CD4-positive, alpha-beta T cell treated with Interleukin-4 for 4 hours (primary cell): ENCODE data around the gene SYT17.

Experiments
- DNase-seq: peaks from one replicate; pipeline ENCODE4 v3.0.0-alpha.2; 2020

Gene SYT17

GRCh38 chr16:19139436-19140091 lies 28.5 kb upstream of the SYT17 start:
- no peak for DNase-seq

- DNase-seq = no peak
Observed at GRCh38 chr16:19140396-19140795, 27.6 kb upstream of the SYT17 start.

DNA sequence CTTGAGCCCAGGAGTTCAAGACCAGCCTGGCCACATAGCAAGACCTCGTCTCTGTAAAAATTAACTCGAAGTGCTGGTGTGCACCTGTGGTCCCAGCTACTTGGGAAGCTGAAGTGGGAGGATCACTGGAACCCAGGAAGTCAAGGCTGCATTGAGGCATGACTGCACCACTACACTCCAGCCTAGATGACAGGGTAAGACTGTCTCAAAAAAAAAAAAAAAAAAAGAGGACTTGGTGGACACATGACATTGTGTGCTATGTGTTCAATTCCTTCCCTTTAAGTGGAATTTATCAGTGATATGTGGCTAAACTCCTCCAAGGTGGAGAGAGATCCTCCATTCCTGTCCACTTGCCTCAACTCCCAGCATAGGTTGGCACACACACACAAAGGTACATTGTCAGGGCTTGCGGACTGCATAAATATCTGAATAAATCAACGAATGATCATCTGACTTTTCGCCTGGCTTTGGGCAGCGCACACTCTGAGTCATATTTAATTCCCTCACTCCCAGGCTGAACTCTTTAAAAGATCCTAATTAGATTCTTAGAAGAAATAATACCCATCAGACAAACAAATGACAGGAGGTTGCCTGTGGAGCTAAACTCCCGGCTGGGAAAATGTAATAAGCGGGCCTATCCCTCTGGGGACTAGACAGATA lies 25.0 kb upstream of the SYT17 start:
- DNase-seq = no peak

DNA sequence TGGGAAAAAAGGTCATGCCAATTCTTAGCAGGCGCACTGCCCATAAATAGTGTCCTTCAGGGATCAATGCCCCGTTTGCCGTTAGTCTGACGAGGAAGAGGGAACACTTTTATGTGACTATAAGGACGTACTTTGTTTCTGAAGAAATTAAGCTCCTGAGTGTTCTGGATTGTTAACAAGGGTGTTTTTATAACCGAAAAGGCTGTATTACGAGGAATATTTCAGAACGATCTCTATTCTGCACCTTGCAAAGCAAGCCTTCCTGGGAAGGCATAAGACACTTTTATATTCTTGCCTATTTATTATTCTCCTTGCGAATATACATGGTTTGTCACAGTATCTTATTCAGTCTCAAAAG lies 24.5 kb upstream of the SYT17 start:
- no peak for DNase-seq

DNA sequence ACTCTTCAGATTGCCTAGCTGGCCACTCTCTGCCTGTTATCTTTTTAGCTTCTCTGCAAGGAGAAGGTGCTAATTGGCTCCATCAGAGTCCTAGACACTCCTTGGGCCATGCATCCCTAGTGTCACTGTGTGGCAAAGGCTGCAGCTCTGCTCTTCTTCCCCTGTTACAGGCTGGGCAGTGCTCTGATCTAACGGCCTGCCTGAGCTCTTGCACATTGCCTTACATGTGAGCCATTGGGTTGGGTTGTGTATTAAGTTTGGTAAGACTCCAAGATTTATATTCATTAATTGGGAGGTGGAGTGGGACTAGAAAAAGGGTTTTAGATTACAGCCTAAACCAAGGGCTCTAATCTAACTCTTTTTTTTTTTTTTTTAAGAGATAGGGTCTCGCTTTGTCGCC lies 23.0 kb upstream of the SYT17 start:
- no peak for DNase-seq

DNA sequence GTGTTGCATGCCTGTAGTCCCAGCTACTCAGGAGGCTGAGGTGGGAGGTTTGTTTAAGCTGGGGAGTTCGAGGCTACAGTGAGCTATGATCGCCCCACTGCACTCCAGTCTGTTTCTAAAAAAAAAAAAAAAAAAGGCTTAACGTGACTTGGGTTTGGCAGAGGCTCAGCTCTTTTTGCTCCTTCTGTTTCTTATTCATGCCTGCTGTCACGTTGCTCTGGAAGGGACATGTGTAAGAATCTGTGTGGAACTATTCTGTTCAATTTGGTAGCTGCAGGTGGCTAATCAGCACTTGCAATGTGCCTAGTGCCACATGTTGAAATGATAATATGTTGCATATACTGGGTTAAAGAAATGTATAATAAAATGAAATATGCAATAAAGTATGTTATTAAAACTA lies 20.9 kb upstream of the SYT17 start:
- no peak for DNase-seq

GRCh38 chr16:19147627-19148026 lies 20.4 kb upstream of the SYT17 start:
- no peak for DNase-seq

- no peak for DNase-seq
Observed at GRCh38 chr16:19148189-19148588, 19.9 kb upstream of the SYT17 start.

- no peak for DNase-seq
Observed at GRCh38 chr16:19151310-19151709, 16.7 kb upstream of the SYT17 start.

DNA sequence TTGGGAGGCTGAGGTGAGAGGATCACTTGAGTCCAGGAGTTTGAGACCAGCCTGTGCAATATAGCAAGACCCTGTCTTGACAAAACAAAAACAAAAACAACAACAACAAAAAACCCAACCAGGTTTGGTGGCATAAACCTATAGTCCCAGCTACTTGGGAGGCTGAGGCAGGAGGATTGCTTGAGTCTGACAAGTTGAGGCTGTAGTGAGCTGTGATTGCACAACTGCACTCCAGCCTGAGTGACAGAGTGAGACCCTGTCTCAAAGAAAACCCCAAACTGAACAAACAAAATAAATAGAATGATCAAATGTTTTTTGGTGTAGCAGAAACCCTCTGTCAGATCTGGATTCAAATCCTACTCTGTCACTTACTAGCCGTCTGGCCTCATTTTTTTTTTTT lies 16.0 kb upstream of the SYT17 start:
- no peak for DNase-seq

GRCh38 chr16:19153876-19154275 lies 14.2 kb upstream of the SYT17 start:
- no peak for DNase-seq

- DNase-seq = no peak
Observed at GRCh38 chr16:19162085-19162484, 6.0 kb upstream of the SYT17 start.

DNA sequence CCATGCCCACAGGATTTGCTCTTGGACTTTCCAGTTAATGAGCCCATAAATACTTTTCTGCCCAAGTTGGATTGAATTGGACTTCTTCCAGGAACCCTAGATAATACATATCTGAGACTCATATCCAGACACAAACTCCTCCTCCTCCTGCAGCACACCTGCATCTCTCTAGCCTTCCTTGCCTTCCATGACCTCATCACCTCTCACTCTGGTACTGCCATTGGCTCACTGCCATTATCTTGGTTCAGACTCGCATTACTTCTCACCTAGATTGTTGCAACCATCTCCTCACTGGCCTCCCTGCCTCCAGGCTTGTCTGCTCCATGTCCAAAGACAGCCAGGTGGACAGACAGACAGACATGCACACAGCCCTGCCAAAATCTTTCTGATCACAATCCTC lies 4.8 kb upstream of the SYT17 start:
- no peak for DNase-seq

DNA sequence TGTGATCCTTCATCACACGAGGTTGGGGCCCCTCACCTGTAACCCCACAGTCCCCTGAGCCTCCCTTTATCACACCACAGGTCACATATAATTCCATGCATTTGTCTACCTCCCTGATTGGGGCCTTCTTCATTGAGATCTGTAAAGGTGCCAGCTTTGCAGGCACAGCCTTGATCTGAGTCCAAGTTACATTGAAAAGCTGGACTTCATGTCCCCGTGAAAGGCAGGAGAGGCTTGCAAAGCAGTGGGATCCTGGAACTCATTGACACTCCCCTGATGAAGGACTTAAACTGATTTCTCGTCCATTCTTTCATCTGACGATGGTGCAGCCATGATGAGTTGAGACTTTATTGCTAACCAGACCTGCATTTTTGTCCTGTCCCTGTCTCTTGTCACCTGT lies 3.8 kb upstream of the SYT17 start:
- no peak for DNase-seq

GRCh38 chr16:19165101-19165500 lies 2.9 kb upstream of the SYT17 start:
- no peak for DNase-seq

DNA sequence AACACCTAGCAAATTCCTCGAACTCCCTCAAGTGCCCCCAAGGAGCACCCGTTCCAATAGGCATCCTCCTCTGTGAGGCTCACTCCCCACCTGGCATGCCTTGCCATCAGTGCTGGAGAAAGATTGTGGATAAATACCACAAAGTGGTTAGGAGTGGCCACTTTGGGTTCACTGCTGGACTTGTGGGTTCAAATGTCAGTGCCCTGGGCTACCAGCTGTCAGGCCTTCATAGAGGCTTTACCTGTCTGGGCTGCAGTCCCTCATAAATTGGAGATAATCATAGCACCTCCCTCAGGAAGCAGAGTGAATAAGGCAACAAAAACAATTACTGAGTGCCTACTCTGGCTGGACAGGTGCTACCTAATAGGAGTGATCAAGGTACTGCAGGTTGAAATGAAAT lies 1.5 kb upstream of the SYT17 start:
- DNase-seq = no peak

GRCh38 chr16:19168371-19169081 lies 486 bp downstream of the SYT17 start:
- DNase-seq = no peak

DNA sequence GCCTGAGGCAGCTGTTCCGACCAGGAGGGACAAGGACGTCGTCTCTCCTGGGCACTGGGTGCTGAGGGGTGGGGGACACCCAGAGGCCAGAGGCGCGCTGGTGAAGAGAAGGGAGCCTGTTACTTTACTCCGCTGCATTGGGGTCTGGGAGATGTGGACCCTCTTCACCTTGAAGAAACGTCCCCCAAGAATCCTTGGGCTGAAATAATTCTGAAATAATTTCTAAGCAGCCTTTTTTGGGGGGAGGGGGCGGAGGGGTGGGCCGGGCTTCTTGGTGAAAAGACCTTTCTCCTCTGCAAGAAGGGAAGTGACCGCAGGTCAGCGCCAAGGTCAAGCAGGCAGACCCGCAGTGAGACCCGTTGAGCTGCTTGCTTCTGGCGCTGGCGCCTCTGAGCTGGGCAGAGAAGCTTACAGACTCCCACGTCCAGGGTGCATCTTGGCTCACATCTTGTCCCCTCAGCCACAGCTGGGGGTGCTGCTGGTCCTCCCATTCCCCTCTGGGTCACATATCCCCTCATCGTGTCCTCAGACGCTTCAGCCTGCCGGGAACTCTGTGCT lies 1.1 kb downstream of the SYT17 start:
- DNase-seq = no peak

DNA sequence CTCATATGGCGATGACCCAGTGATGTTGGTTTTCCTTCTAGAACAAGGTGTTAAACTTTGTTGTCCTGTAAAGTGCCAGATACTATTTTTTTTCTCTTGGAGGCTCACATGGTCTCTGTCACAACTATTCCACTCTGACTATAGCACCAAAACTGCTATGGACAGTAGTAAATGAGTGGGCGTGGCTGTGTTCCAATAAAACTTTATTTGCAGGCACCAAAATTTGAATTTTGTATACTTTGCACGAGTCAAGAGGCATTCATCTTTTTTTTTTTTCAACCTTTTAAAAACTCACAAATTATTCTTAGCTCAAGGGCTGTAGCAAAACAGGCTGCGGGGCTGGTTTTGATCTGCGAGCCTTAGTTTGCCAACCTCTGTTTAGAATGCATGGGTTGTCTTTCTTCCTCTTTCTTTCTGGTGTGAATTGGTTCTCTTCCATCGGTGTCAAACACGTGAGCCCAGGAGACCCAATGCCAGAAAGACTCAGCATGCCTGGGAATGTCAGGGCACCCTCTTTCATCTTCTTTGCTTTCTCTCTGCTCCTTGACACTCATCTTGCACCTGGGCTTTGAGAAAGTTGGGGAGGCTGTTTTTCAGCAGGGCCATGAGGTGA lies 2.1 kb downstream of the SYT17 start:
- no peak for DNase-seq

DNA sequence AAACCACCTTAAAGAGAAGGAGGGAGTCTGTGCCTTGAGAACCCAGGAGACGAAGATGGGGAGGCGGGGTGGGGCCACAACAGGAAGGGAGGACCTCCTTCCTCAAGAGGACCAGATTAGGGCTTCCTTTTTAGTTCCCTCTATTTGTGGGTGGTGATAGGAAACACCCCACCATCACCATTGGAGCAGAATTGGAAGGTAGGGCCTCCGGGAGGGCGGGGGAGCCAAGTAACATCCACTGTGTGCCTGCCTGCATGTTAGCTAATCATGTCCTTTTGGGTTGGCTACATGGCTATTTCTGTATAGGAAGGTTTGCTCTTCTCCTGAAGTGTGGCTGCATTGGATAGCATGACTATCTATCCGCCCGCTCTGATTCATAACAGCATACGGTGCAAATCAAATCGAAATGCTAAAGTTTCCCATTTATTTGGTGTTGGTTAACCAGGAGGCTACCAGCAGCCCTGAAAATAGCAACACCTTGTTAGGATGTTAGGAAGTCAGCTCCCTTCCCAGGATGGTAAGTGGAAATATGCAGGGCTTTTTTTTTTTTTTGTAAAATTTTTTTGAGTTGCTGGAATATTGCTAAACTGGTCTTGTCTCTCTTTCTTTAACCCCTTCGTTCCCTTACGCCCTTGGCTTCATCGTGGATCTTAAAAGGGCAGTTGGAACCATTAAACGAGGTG lies 4.2 kb downstream of the SYT17 start:
- DNase-seq = no peak

DNA sequence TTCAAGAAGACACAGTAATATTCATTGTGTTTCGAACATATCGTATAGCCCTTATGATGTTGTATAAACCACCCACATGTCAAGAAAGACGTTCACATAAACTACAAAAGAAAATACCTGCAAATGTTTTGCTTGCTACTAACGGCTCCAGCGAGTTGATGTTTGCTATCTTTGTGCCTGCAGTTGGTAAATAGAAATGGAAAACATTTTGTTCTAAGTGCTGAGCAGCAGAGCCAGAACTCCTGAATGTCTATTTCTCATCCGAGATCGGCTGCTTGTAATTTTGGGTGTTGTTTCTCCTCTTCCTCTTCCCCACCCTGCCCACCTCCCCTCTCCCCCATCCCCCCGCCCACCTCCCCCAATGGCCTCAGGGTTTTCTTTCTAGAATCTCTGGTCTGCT lies 5.0 kb downstream of the SYT17 start:
- DNase-seq = no peak

GRCh38 chr16:19173649-19174383 lies 5.8 kb downstream of the SYT17 start:
- no peak for DNase-seq
